ENCODE results near the gene MYH11.
"Not testable (repeated sequence)": the region's sequence is repeated elsewhere in the genome, so short reads cannot be mapped to it uniquely, and the experiment has no call there.

Gene MYH11

DNA sequence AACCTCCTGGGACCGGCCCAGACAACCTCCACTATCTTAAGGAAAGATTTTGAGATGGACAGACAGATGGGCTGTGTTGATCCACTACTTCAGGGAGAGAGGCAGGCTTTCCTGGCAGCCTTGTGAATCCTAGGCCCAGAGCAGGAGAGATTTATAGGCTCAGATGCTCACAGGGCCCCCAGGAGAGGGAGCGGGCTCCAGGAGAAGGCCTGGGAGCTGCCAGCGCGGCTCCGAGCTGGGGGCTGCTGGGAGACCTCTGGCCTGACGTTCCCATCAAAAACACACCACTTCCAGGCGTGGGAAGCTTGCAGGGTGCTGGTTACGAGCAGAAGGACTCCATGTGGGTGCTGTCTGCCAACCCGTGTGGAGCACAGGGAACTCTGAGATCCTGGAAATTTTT lies 53.2 kb downstream of the MYH11 start:
- DNase-seq = no peak

DNA sequence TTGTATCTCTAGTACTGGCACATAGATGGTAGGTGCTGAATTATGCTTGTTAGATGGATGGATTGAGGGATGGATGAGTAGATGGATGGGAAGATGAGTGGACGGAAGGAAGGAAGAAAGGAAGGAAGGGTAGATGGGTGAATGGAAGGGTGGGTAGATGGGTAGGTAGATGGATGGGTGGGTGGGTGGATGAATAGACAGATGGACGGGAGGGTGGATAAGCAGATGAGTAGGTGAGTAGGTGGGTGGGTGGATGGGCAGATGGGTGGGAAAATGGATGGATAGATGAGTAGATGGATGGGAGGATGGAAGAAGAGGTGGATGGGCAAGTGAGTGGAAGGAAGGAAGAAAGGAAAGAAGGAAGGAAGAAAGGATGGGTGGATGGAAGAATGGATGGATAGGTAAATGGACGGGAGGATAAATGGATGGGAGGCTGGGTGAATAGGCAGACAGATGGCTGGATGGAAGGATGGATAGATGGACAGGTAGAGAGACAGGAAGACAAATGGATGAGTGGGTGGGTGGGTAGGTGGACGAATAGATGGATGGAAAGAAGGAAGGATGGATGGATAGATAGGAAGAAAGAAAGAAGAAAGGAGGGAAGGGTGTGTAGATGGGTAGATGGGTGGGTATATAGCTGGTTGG lies 56.9 kb downstream of the MYH11 start:
- DNase-seq = no peak

DNA sequence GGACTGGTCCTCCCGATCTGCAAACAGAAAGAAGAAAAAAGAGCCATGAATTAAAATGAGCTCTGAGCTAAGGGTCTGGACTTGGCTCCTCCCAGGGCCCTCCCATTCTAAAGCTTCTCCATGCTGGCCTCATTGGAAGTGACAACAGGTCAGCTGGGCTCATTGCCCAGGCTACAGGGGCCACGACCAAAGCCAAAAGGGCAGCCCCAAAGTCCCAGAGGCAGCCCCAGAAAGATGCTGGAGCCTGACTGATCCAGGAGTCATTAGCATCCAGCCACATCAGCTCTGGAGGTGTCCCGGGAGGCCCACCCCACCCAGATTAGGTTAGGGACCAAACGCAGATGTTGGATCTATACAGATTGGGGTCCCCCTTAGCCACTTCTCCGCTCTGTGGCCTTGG lies 58.2 kb downstream of the MYH11 start:
- DNase-seq = no peak

DNA sequence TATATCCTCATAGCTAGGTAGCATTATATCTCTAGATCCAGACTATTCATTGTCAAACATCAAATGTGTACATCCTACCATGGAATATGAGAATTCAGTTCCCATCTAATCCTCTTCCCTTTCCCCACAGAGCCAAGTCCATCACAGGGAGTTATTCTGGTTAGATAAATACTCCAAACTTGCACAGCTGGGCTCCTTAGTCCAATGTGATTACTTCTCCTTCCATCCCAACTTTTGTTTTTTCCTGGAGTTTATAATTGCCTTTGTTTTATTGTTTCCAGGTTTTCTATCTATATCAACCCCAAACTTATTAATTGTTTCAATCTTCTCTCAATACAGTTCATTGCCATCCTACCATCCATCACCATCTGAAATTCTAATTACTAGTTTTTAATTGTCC lies 59.9 kb downstream of the MYH11 start:
- DNase-seq = no peak

DNA sequence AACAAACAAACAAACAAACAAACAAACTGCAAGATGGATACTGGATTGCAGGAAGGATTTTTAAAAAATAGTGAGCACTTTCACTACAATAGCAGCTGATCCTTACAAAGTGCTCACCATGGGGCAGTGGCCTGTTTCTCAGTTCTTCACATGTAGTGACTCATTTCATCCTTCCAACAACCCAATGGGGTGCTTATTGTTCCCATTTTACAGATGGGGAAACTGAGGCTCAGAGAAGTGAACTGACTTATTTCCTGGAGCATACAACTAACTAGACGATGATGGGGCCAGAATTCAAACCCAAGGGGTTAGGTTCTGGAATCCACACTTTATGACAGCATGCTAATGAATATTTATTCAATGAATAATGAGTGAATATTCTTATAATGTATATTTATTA lies 61.2 kb downstream of the MYH11 start:
- DNase-seq = no peak

DNA sequence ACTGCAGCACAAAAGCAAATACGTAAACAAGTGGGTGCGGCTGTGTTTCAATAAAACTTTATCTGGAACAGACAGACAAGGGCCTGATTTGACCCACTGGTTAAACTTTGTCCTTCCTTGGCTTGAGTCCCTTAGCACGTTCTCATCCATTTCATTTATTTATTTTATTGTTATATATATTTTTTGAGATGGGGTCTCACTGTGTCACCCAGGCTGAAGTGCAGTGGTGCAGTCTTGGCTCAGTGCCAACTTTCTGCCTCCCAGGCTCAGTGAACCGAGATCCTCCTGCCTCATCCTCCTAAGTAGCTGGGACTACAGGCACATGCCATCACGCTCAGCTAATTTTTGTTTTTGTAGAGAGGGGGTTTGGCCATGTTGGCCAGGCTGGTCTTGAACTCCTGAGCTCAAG lies 64.3 kb downstream of the MYH11 start:
- no peak for DNase-seq

DNA sequence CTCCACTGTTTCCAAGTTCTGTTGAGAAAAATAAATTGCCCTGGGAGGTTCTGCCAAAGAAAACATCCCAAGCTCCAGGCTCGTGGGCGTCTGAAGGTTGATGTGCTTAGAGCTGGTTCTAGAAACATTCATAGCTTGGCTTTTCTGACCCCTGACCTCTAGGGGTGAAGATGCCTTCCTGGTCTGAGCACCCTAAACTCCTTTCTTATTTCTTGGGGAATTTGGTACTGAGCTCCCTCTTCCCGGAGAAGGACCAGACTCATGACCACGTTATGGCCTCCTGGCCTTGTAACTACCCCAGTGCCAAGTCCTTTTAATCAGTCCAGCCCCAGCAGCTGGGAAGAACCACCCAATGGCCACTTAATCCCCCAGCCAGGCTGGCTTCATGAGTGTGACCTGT lies 66.4 kb downstream of the MYH11 start:
- no peak for DNase-seq

DNA sequence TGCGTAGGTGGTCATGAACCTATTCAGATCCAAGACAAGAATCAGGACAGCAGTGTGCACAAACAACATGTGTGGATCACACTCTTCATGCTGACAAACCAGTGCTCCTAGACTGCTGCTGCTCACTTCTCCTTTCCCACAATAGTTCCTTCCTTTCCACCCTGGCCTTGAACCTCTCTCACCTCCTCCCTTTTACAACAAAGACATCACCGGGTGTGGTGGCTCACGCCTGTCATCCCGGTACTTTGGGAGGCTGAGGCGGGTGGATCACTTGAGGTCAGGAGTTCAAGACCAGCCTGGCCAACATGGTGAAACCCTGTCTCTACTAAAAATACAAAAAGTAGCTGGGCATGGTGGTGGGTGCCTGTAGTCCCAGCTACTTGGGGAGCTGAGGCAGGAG lies 67.0 kb downstream of the MYH11 start:
- DNase-seq = not testable (repeated sequence)

DNA sequence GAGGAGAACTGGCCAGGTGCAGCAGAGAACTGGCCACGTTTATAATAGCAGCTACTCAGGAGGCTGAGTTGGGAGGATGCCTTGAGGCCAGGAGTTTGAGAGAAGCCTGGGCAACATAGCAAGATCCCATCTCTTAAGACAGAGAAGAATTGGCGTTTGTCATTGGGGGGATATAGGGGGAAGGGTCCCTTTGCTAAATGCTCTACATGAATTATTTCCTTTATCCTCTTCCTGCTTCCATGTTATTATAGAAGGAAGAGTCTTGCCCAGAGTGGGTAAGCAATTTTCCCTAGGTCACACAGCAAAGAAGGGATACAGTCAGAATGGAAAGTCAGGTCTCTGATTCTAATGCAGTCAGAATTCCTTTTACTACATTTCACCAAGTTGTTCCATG lies 68.0 kb downstream of the MYH11 start:
- no peak for DNase-seq

DNA sequence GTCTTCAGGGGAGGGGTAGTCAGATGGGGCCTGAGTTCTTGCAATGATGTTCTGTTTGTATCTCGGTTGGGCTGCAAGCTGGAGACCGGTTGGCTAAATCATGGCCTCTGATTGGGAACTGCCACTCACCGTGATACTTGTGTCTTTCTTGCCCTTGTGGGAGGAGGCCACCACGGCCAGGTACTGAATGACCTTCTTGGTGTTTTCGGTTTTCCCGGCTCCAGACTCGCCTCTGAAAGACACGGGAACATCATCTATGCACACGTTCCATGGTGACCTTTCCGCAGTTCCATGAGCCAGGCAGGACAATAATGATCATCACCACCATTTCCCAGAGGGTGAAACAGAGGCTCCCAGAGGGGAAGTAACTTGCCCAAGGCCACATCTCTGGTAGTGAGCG lies 70.3 kb downstream of the MYH11 start:
- DNase-seq = no peak

DNA sequence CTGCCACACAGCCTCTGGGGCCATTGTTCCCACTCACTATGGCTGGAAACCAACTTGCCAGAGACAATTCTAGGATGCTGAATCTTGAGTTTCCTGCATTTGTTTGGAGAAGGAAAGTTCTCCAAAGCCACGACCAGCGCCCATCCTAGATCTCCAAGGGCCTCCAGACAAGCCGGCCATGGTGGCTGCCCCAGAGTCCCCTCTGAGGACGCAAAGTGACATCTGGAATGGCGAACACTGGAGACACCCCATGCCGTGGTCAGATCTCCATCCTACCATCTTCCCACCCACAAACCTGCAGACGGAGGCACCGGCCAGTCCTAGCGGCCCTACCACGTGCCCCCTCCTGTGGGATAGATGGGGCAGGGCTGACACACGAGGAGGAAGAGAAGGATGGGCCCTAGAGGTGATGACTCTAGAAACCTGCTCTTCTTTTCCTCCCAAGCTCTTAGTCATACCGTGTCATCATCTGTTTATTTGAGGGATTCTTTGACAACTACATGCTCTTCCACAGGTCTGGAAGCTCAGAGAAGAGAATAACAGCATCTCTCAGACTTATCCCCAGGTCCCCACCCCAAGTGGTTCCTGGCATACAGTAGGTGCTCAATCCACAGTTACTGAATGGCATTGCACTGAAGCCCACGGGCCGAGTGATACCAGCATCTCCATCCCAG lies 71.3 kb downstream of the MYH11 start:
- no peak for DNase-seq

DNA sequence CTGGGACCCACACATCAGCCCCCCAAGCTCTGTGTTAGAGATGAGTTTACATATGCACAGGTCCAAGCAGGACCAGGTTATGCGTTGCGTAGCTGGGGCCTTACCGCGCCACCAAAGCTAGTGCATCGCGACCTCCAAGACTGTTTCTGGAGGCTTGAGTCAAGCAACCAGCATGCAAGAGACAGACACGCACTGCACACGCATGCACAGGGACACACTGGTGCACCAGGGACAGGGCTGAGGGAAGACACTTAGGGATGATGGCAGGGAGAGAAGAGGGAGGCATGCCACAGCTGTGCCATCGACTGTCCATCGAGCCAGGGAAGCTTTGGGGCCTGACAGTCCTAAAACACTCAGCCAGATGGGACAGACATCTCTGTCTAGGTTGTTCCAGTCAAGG lies 72.8 kb downstream of the MYH11 start:
- DNase-seq = no peak

DNA sequence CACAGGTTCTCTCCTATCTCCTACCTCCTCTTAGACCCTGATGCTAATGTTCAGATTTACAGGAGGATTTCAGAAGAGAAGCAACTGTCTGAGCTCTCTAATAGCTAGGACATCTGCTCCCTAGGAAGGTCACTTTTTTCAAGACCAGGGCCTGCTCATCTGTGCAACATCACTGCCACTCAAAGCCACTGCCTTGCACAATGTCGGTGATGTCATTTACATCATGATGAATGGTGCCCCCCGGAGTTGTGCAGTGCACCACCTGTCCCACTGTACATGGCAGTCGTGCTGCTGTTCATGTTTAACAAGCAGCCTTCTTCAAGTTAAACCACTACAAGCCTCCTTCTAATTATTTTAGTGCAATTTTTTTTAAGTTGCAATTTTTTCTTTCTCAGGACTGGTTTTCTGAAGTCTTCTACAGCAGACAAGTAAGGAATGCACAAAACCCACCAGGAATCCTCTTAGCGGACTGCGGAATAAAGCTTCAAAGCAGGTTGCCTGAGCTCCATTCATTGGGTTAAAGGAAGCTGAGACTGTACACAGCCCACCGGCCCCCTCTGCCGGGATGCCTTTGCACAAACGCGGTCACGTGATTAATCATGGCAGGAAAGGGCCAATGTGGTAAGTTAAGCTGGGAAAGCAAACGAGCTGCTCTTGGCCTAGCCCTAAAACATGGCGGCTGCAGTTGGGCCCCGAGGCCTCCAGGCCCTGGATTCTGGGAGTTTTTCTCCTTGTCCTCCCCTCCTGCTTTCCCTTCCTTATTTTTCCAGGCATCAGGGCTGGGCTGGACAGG lies 74.1 kb downstream of the MYH11 start:
- DNase-seq = no peak

DNA sequence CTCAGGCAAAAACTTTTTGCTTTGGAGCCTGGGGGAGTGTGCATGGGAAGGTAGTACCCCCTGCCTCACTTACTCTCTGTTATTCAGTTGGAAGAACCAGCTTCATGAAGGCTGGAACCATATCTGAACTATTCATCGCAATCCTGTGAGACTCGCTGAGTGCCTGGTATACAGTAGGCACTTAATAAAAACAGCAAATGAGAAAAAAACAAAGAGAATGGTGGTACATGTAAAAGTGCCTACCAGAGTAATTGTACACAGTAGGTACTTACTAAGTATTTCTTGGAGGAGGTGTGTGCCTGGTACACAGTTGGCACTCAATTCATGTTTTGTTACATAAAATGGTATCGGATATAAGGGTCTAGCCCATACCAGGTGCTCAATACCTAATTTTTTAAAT lies 75.2 kb downstream of the MYH11 start:
- DNase-seq = no peak

DNA sequence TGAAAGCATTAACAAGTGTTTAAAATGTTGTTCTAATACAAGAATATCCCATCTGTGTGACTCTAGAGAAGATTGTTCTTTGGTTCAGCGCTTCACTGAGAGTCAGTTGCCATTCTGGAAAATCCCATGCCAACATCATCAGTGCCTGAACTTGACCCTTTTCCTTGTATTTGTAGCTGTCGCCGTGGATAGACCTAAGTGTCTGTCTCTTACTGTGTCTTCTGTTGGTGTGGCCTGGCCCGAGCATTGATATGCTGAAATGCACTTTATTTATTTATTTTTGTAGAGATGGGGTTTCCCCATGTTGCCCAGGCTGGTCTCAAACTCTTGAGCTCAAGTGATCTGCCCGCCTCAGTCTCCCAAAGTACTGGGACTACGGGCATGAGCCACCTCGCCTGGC lies 76.0 kb downstream of the MYH11 start:
- DNase-seq = no peak

DNA sequence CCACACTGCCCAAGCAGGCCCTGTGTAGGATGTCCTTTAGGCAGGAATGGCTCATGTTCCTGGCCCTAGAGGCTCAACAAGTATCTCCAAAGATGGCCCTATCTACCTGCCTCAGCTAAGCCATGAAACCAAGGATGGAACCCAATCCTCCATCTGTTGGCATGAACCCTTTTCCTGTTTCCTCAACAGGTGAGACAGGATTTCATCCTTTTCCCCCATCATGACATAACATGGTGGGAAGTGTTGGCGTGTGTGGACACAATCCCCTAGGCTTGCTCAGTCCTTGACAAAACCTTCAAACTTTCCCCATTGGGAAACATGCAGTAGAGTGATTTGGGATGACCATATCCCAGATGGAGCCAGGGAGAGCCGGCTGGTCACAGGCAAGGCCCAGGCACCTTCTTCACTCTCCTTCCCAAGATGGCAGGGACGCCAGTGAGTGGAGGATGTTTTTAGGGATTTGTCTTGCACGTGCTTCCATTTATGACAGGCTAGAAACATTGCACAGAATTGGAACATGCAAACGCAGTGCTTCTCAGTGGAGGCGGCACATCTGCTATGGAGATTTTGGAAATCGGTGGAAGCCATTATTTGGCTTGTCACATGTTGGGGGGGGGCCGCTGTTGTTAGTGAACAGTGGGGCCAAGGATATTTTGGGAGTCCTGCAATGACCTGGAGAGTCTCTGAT lies 77.0 kb downstream of the MYH11 start:
- DNase-seq = no peak

DNA sequence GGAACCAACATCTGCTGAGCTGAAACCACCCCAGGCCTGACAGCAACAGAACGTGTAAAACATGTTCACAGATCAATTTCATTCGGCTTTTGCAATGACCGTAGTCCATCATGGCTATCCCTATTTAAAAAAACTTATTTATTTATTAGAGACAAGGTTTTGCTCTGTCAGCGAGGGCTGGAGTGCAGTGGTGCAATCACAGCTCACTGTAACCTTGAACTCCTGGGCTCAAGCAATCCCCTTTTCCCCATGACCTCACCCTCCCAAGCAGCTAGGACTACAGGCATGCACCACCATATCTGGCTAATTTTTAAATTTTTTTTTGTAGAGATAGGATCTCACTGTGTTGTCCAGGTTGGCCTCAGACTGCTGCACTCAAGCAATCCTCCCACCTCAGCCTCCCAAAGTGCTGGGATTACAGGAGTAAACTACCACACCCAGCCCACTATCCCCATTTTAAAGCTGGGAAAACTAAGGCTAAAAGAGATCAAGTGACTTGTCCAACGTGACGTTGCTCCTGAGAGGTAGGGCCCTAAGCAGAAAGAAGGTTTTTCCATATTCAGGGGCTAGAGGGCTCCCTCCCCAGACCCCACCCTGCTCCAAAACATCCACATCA lies 77.7 kb downstream of the MYH11 start:
- no peak for DNase-seq

DNA sequence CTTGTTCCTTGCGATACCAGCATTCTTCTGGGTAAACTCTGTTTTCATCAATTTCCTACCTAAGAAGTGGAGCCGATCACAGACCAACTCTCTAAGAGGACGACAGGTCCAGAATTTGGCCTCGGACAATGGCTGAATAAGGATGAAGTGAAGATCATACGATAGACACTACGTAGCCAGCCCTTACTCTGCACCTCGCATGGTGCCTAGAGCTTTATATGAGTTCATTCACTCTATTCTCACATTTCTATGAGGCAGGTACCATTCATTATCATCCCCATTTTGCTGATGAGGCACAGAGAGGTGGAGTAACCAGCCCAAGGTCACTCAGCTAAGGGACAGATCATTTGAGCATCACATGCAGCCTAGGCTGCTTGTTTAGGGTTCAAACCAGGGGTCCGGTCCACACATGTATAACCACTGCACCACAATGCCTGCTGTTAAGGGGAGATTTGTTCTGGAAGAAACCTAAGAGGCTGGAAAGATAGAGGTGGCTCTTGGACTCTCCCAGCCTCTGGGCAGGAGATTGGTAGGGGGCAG lies 78.6 kb downstream of the MYH11 start:
- DNase-seq = no peak

DNA sequence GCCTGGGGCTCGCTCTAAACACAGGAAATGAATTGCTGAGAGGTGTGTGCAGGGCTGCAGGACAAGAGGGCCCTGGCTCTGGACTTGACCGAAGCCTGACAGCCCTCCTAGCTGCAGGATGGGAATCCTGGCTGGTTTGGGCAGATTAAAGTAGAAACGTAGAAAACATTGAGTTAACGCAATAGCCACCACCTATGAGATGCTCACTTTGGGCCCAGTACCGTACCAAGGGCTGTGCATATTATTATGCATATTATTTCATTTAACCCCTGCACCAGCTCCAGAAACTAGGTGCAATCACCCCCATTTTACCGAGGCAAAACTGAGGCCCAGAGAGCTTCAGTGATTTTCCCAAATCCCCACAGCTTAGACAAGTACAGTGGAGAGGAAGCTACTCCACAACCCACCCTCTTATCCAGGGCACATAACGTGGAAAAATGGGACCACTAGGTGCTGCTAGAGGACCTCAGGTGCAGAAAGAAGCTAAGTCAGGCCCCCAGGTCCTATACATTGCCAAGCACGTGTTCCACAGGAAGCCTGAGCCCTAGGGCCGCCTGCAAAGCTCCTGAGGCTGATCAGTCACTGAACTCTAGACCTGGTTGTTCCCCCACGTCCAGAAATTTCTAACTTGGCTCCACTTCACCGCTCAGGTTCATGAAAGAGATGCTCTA lies 79.2 kb downstream of the MYH11 start:
- peak; percentile 17 for DNase-seq

DNA sequence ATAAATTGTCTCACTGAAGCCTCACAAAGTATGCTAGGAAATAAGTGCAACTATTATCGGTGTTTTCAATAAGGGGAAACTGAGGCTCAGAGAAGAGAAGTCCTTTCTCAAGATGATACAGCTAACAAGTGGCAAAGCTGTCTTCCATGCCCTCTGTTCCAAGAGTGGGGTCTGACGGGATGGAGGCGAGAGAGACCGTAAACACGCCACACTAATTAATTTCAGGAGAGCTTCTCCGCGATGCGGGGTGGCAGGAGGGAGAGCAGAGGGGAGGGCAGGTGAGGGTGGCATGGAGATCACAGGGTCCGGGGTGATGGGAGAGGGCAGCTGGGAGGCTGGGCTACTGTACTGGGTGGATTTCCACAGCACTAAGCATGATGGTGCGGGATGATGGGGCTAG lies 80.3 kb downstream of the MYH11 start:
- no peak for DNase-seq

DNA sequence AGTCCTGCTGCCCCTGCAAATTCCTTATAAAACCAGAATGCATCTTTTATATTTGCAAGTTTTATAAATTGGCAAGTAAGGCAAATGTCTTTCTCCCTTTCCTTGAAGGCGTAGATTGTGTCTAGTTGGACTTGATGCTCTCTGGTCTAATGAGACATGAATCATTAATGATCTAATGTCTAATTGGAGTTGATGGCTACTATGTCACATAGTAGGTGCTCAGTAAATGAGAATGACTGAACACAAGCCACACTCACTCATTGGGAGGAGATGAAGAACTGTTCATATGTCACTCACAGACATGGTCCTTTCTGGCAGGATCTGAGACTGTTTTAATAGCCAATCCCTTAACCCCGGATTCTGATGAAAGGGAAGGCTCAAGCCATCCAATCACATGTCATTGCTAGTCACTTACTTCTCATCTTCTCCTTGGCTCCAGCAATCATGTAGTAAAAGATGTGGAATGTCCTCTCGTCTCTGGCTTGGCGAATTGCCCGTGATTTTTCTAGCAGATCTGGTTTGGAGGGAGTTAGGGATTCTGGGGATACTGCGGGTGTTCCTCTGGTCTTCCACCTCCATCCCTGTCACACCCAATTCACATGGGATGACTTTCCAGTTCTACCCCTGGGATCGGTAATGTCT lies 81.0 kb downstream of the MYH11 start:
- no peak for DNase-seq

DNA sequence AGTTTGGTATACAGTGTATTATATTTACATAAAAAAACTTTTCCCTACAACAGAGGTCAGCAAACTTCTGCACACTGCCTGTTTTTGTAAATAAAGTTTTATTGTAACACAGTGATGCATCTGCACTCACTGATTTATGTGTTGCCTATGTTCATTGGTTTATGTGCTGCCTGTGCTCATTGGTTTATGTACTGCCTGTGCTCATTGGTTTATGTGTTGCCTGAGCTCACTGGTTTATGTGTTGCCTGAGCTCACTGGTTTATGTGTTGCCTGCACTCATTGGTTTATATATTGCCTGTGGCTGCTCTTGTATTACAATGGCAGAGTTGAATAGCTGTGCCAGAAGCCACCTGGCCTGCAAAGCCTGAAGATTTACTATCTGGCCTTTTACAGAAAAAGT lies 81.6 kb downstream of the MYH11 start:
- DNase-seq = no peak

All from NCI-H526 treated with DMSO at 0.1 percent for 48 hours (cell line).